Tongue (tissue), 2 donors: Measurements from ENCODE around the gene ANGPTL4. TPM values are rescaled to one million over a fixed set of nuclear protein-coding genes. Genes with fewer than 3 reads are reported as not detected.
"Not testable (repeated sequence)": the region's sequence is repeated elsewhere in the genome, so short reads cannot be mapped to it uniquely, and the experiment has no call there.

Experiments
- DNase-seq: peaks from one replicate; pipeline ENCODE4 v3.0.0-alpha.2; 2015
- total RNA-seq: library from RNA; depleted of rRNA; stranded (reverse); fragments of >200 nt; gene quantifications from one replicate; pipeline ENCODE4 v1.2.3, GENCODE V29; 2014

The ANGPTL4 gene, protein sequence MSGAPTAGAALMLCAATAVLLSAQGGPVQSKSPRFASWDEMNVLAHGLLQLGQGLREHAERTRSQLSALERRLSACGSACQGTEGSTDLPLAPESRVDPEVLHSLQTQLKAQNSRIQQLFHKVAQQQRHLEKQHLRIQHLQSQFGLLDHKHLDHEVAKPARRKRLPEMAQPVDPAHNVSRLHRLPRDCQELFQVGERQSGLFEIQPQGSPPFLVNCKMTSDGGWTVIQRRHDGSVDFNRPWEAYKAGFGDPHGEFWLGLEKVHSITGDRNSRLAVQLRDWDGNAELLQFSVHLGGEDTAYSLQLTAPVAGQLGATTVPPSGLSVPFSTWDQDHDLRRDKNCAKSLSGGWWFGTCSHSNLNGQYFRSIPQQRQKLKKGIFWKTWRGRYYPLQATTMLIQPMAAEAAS
- not detected for total RNA-seq

DNA sequence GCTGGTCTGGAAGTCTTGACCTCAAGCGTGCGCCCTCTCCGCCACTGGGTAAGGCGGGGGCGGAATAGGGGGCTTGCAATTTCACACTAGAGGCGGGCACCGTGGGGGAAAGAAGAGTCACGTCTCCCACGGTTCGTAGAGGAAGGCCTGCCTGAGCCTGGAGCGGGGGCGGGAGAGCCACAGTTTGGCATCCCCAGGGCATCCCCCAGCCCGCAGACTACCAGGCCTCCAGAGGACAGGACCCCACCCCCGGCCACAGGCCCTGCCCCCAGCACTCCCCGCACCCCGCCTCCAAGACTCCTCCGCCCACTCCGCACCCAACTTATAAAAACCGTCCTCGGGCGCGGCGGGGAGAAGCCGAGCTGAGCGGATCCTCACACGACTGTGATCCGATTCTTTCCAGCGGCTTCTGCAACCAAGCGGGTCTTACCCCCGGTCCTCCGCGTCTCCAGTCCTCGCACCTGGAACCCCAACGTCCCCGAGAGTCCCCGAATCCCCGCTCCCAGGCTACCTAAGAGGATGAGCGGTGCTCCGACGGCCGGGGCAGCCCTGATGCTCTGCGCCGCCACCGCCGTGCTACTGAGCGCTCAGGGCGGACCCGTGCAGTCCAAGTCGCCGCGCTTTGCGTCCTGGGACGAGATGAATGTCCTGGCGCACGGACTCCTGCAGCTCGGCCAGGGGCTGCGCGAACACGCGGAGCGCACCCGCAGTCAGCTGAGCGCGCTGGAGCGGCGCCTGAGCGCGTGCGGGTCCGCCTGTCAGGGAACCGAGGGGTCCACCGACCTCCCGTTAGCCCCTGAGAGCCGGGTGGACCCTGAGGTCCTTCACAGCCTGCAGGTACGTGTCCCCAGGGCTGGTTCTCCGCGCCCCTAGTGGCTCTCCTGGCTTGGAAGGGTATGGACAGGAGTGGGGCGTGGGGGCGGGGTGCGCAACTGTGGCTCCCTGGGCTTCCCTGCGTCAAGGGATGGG is at the start of gene ANGPTL4:
ANGPTL4 (plus strand) TSS at position 353 of the 969 bp plus-strand sequence; CDS start at position 520, 167 bp downstream.
- peak; percentile 64 for DNase-seq

DNA sequence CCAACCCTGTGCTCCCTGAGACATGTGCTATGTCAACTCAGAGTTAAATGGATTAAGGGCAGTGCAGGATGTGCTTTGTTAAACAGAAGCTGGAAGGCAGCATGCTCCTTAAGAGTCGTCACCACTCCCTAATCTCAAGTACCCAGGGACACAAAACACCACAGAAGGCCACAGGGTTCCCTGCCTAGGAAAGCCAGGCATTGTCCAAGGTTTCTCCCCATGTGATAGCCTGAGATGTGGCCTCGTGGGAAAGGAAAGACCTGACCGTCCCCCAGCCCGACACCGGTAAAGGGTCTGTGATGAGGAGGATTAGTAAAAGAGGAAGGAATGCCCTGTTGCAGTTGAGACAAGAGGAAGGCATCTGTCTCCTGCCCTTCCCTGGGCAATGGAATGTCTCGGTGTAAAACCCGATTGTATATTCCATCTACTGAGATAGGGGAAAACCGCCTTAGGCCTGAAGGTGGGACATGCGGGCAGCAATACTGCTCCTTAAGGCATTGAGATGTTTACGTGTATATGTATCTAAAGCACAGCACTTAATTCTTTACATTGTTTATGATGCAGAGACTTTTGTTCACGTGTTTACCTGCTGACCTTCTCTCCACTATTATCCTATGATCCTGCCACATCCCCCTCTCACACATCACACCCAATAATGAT is 48.8 kb upstream of the ANGPTL4 start:
- DNase-seq, result not testable (repeated sequence)

DNA sequence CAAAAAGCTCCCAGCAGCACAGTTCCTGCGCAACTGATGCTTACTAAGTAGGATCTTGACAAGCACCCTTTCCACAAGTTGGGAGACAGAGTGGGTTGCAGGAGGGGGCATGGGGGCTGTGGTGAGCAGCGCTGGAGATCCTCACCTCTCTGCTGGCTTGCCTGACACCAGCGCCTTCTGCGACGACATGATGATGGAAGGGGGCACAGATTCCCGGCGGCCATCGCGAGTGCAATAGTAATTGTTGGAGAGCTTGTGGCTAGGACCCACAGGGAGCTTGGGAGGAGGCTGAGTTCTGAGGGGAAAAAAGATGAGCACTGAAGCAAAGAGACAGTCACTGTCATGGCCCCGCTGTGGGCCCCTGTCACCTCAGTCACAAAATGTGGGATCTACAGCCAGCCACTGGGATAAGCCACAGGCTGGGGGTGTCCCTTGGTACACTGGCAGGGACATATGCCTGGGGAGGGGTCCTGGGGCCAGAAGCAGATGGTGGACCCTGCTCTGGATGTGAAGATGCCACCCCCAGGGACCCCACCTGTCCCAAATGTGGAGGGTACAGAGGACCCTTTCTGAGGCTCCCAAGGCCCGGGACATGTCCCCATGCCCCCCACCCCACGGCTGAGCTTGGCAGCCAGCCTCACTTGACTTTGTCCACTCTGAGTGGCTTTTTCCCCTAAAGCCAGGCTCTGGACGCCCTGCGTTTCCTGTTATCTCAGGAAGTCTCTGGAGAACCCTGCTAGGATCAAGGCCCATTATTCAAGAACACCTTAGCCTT is 47.4 kb upstream of the ANGPTL4 start:
- DNase-seq, result no peak

DNA sequence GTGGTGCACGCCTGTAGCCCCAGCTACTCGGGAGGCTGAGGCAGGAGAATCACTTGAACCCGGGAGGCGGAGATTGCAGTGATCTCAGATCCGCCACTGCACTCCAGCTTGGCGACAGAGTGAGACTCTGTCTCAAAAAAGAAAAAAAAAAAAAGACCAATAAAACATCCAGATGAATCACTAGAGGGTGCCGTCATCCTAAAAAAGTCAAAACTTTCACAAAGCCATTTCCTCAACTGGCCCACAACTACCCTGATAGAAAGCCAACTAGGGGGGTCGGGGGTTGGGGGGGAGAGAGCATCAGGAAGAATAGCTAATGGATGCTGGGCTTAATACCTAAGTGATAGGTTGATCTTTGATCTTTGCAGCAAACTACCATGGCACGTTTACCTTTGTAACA is 45.1 kb upstream of the ANGPTL4 start:
- DNase-seq, result not testable (repeated sequence)

DNA sequence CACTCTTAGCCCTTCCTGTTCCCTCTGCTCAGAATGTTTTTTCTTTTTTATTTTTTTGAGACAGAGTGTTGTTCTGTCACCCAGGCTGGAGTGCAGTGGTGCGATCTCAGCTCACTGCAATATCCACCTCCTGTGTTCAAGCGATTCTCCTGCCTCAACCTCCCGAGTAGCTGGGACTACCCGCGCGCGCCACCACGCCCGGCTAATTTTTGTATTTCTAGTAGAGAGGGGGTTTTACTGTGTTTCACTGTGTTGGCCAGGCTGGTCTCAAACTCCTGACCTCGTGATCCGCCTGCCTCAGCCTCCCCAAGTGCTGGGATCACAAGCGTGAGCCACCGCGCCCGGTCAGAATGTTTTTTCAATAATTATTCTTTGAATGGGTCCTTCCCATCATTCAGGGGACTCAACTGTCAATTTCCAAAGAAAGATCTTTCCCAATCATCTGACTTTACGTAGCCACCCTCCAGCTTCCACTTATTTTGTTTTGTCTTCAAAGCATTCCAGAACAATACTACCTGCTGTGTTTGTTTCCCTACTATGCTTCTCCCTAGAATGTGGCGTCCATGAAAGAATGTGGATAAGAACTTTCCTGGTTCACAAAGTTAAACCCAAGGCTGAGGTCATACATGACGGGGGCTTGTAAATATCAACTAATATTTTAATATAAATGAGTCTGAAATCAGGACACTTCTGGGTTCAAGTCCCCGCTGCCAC is 44.0 kb upstream of the ANGPTL4 start:
- no peak for DNase-seq

DNA sequence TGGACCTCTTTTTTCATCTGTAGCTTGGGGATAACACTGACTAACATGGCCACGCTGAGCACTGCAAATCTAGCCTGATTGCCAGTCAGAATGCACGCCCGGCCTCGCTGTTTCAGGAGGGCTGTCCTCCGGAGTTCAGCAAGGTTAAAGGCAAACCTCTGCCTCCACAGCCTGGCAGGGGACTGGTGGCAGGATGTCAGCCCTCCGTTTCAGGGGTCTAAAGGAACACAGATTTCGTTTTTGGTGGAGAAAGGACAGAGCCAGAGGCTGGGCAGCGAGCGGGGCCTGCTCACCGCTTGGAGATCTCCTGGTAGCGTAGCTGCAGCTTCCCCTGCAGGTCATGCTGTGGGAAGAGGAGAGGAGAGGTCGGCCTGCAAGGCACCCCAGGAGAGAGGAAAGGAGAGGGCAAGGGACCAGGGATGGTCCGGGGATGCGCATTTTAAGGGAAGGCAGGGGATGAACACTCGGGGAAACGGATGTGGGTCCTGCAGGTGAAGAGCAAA is 43.3 kb upstream of the ANGPTL4 start:
- DNase-seq, result no peak

DNA sequence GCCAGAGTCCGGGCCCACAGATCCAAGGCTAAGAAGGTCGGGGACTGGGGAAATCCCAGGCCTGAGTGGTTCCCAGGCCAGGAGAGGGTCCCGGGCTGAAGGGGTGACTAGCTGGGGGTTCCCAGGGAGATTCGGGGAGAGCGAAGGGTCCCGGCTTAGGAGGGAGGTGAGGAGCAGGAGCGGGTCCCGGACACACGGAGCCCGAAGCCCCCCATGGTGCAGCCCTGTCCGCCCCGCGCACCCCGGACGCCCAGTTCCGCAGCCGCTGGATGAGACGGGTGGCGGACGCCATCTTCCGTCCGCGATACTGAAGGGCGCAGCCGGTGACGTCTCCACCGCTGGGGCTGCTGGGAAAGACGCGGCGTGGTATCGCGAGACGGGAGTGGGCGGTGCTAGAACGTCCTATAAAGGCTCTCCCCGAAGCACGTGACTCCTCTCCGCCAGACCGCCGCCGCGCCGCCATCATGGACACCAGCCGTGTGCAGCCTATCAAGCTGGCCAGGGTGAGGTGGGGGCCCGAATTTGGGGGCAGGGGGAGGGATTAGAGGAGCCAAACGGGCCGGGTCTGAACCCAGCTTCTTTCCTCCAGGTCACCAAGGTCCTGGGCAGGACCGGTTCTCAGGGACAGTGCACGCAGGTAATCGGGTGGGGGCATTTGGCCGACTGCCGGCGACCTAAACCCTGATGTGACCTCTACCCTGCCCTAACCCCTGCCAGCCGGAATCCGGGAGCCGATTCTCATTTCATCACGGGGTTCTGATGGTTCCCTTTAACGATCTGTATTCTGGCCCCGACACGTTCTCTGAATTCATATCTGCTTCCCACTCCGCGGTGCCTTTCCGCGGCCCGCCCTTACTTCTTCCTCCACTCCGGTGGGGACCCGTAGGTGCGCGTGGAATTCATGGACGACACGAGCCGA is 42.6 kb upstream of the ANGPTL4 start, which contains the start of the genes NDUFA7 and RPS28:
NDUFA7 (minus strand) TSS at position 309 of the 919 bp plus-strand sequence; CDS start at position 292, 17 bp downstream.
RPS28 (plus strand) TSS at position 430 of the 919 bp plus-strand sequence; CDS start at position 465, 35 bp downstream.
- DNase-seq, result peak; percentile 99

DNA sequence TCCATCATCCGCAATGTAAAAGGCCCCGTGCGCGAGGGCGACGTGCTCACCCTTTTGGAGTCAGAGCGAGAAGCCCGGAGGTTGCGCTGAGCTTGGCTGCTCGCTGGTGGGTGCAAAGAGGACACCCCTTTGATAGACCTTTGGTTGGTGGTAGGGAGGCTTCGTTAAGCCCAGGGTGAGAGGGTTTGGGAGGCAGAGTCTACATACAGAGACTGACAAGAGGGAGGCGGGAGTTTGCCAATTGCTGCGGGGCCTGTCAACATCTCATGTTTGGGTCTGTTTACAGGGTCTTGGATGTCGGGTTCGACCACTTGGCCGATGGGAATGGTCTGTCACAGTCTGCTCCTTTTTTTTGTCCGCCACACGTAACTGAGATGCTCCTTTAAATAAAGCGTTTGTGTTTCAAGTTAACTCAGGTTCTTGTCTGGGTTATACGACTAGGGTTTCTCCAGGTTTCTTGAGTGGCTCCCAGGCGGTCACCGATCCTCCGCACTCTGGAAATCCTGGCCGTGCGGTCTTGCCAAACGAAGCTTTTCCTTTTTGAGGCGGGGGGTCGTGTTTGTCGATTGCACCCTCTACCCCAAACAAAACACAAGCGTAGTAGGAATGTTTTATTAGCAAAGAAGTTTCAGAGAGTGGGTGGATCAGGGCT is 41.8 kb upstream of the ANGPTL4 start:
- DNase-seq, result no peak

DNA sequence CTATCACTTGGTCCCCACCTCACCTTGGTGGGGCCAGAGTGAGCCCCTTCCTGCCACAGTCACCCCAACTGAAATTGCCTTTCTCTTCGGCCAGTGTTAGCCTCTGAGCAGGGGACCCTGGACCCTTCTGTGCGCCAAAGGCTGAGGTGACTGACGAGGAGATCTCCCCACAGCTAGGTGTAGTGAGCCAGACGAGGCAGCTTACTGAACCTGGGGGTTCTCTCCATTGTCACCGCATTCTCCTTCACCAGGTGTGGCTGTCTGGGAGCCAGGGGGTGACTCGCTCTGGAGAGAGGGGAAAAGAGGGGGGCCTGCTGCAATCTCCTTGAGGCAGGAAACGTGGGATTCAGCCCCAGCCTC is 41.3 kb upstream of the ANGPTL4 start:
- DNase-seq, result no peak

DNA sequence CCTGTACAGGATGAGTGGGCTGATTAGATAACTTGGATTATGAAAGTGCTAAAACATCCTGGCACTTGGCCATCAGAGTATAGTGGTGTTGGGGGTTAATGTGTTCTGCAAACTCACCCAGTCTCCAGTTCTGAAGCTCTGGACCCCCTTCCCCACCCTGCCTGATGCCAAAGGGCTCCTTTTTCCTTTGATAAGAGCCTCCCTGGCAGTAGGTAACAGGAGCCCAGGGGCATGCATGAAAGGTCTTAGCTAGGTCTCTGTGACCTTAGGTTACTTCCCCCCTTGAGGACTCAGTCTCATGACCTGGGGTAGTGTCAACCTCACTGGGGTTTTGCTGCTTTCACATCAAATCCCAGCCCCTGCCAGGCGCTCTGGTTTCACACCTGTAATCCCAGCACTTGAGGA is 40.2 kb upstream of the ANGPTL4 start:
- no peak for DNase-seq

DNA sequence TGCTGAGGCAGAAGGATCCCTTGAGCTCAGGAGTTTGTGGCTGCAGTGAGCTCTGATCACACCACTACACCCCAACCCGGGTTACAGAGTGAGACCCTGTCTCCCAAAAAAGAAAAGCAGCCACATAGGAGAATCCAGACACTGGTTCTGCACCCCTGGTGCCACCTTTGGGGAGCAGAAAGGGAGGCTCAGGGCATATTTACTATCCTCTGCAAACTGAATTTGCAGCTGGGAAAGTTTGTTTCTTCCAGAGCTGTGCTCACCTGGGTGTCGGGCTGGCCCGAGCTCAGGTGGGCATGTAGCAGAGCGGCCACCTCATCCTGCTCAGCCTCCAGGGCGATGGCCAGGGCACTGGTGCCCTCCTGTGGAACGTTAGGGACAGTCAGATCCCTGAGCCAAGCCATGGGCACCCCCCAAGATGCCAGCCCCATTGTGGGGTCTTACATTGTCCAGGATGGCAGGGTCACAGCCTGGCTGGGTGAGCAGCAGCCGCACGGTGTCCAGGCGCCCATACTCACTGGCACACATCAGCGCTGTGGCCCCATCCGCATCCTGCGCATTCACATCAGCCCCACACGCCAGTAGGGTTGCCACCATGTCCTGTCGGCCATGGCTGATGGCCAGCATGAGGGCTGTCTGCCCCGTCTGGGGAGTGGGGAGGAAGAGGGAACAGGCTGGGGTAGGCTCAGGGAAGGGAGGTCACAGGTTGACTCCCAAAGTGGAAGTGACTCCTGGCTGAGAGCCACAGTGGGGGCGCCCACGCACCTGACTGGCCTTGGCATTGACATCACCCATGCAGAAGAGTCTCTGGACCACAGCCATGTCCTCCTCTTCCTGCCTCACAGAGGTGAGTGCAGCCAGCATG is 39.5 kb upstream of the ANGPTL4 start:
- no peak for DNase-seq

DNA sequence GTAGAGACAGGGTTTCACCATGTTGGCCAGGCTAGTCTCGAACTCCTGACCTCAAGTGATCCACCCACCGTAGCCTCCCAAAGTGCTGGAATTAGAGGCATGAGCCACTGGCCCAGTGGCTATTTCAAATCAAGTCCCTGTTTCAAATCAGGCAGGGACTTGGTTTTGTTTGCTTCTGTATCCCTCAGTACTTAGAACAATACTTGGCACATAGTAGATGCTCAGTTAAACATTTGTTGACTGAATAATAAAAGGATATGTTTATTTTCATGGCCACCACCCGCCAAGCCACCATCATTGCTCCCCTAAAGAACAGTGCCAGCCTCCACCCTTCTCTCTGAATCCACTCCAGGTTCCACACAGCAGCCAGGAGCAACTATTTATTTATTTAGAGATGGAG is 38.5 kb upstream of the ANGPTL4 start:
- DNase-seq, result no peak

DNA sequence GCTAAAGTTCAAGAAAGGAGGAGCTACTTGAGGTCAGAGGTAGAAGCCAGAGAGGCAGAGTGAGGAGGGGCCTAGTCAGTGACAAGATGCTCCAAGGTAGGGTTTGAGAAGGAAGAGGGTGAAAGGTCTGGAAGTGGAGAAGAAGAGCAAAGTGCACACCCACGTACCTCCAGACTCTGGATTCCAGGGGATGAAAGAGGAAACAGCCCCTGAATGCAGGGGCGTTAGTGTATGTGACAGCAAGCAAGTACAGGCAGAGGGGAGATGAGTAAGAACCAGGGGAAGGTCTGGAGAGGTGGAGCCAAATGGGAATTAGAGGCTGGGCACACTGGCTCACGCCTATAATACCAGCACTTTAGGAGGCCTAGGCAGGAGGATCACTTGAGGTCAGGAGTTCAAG is 34.0 kb upstream of the ANGPTL4 start:
- DNase-seq, result no peak

DNA sequence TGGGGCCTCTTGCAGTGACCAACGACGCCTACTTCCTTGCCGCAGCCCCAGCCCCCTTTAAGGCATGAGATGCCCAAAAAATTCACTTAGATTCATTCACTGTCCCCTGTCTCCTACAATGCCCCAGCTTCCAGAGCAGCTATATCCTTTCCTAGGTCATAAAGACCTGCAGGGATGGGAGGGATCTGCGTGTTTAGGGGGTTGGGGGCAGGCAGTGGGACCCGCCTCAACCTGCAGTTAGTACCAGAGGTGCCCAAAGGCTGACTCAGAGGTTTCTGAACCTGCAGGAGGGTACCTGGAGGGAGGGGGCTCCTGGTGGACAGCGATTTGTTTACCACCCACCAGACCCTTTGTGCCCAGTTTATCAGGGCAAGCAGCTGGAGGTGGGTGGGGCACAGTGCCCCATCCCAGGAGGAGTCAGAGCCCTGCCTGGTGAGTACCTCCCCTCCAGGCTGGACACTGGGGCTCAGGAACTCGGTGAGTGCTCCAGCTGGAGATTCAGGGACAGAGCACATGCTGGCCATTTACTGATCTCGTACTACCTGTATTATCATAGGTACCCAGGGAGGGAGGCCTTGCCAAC is 32.6 kb upstream of the ANGPTL4 start:
- no peak for DNase-seq

DNA sequence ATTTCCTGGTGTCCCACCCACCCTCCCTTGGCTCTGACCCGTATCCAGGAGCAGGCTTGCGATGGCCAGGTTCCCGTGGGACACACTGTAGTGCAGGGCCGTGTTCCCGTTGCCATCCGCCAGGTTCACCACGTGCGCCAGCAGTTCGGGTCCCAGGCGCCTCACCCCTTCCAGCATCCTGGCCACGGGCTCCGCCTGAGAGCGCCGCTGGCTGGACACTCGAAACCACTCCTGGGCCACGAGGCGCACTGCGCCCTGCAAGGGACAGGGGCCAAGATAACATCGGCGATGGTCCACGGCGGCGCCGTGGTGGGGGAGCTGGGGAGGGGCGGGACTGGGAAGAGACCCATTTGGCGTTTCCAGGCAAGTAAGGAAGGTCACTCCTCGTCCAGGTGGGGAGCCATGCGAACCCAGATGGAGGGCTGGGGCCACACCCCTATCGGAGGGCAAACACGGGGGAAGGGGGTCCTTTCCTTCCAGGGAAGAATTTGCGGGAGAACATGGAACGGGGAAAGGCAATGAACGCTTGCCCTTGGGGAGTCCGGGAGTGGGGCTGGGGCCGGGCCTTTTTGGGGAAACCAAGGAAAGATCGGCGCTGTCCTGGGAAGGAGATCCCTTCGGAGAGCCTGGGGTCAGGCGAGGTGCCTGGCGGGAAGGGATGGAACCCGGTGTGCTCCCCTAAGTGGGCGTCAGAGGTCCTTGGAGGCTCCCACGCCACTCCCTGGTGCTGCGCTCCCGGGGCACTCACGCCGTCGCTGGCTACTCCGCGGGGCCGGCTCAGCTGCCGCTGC is 30.8 kb upstream of the ANGPTL4 start:
- DNase-seq, result no peak

DNA sequence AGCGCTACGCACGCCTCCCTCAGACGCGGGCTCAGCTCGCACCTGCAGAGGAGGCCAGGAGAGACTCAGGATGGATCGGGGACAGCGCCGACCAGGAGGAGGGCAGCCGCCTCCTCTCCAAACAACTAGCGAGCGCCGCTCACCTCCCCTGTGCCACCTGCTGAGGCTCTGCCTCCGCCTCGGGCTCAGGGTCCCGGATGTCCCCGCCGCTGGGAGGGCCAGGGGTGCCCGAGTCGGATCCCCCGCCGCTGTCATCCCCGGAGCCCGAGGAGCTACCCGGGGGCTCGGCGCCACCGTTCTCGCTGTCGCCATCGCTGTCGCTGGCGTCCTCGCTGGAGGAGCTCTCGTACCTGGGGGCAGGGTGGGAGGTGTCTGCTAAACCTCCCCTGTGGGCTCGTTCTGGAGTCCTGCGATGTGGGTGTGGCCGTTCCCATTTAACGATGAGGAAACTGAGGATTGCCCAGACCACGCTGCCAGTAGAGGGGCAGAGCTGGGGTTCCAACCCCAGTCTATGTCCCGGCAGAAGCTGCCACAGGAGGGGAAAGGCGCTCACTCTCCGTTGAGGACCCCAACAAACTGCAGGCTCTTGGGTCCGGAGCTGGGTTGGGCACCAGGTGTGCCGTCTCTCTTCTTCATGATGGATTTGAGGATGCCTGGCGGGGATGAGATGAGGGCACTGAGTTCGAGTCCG is 30.0 kb upstream of the ANGPTL4 start:
- no peak for DNase-seq
